PC-3 (cell line): Measurements from ENCODE around the gene HOMER3.

Experiments used
- CTCF ChIP-seq: fragments of 300-600 bp; sonication (generic); conservative IDR thresholded peaks from 2 replicates; pipeline ENCODE4 v1.5.1; 2017; ENCODE audit warnings: antibody characterized with exemption, low read depth, mild to moderate bottlenecking, low read length
- EZH2 ChIP-seq: fragments of 300-600 bp; sonication (generic); IDR thresholded peaks from one replicate; pipeline ENCODE4 v1.6.1; 2017; ENCODE audit warnings: antibody characterized with exemption, mild to moderate bottlenecking, low read length; ENCODE audit not compliant: unreplicated experiment
- EZH2phosphoT487 ChIP-seq: fragments of 300-600 bp; sonication (generic); IDR thresholded peaks from 2 replicates; pipeline ENCODE4 v1.6.1; 2018; ENCODE audit warnings: mild to moderate bottlenecking, antibody characterized with exemption, low read length, borderline replicate concordance

- TF ChIP-seq CTCF (no peak), EZH2 (no peak), EZH2phosphoT487 (no peak)
Measured at GRCh38 chr19:18954094-18954493, 13.1 kb upstream of the HOMER3 start.
